ENCODE results near the gene ELAVL4.

DNA sequence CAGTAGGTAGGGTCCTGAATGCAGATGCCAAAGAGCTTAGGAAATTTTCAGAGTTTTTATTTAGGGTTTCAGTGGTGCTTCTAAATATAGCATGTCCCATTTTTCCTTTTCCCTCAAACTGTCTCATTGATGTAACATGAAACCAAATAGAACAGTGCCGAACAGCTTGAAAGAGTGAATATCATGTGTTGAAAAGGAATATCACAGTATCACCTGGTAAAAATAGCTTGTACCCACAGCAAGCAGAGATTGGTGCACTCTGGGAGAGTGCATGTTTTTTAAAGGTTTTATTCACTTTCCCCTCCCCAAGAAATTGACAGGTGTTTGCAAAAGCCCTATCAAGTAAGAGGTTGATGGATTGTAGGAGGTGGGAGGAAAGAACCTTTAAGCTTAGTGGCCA lies 41.9 kb upstream of the ELAVL4 start:
- TF ChIP-seq, protein P1, sequence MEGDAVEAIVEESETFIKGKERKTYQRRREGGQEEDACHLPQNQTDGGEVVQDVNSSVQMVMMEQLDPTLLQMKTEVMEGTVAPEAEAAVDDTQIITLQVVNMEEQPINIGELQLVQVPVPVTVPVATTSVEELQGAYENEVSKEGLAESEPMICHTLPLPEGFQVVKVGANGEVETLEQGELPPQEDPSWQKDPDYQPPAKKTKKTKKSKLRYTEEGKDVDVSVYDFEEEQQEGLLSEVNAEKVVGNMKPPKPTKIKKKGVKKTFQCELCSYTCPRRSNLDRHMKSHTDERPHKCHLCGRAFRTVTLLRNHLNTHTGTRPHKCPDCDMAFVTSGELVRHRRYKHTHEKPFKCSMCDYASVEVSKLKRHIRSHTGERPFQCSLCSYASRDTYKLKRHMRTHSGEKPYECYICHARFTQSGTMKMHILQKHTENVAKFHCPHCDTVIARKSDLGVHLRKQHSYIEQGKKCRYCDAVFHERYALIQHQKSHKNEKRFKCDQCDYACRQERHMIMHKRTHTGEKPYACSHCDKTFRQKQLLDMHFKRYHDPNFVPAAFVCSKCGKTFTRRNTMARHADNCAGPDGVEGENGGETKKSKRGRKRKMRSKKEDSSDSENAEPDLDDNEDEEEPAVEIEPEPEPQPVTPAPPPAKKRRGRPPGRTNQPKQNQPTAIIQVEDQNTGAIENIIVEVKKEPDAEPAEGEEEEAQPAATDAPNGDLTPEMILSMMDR (IDR thresholded peaks at IDR 0.05) = no peak
- no peak for TF ChIP-seq POLR2A (IDR thresholded peaks at IDR 0.05)

Measured in lower leg skin (tissue), 3 donors.